Epithelial cell of alveolus of lung (primary cell): ENCODE results near the gene ZNF556. TPM values are rescaled to one million over a fixed set of nuclear protein-coding genes. Genes with fewer than 3 reads are reported as not detected.

Source experiments
- total RNA-seq: library from RNA; depleted of rRNA; stranded (reverse); fragments of >200 nt; gene quantifications from 2 replicates; pipeline ENCODE4 v1.2.1, GENCODE V29; 2015

Gene ZNF556
- total RNA-seq: 0.08 TPM in 1 of 2 replicates, not detected in the other

DNA sequence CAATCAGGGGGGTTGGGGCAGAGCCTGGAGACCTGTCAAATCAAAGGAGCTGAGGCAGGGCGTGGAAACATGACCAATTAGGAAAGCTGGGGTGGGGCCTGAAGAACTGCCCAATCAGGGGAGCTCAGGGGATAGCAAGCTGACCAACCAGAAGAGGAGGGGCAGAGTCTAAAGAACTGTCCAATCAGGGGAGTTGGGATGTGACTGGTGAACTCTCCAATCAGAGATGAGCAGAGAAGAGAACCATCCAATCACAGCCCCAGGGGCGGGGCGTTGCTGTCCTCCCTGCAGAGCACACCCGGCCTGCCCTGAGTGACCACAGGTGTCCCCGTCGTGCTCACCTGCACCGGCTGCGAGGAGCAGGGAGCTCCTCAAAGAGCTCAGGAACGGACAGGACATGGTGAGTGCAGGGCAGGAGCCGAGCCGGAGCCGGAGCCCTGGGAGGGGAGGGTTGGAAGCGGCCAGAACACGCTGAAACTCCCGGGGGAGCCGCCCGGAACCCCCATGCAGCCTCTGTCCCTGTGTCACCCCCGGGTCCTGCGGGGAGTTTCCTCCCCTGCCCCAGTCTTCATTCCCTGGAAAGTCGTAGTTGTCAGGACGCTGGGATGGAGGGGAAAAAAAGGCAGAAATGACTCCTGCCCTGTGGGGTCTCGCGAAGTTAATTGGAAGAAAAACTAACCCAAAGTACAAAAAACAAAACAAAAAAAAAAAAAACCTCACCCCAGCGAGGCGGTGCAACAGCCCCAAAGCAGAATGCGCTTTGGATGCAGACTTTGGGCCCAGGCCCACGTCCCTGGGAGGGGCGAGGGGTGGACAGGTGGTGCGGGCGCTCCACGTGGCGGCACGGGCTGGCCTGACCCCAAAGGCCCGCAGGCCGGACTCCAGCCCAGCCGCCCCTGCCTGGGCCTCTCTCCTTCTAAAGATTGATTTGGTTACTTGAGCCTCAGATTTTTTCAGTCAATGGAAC is at the start of gene ZNF556:
TSS of gene ZNF556 (plus strand) at position 311 of the 967 bp plus-strand sequence. CDS start at position 398, 87 bp downstream.

GRCh38 chr19:2819540-2820111 is 47.5 kb upstream of the ZNF556 start, which contains the start of gene ZNF554:
Gene ZNF554, plus strand, starts transcription at chr19:2819868. Its CDS starts 204 bp downstream, at chr19:2820072.

DNA sequence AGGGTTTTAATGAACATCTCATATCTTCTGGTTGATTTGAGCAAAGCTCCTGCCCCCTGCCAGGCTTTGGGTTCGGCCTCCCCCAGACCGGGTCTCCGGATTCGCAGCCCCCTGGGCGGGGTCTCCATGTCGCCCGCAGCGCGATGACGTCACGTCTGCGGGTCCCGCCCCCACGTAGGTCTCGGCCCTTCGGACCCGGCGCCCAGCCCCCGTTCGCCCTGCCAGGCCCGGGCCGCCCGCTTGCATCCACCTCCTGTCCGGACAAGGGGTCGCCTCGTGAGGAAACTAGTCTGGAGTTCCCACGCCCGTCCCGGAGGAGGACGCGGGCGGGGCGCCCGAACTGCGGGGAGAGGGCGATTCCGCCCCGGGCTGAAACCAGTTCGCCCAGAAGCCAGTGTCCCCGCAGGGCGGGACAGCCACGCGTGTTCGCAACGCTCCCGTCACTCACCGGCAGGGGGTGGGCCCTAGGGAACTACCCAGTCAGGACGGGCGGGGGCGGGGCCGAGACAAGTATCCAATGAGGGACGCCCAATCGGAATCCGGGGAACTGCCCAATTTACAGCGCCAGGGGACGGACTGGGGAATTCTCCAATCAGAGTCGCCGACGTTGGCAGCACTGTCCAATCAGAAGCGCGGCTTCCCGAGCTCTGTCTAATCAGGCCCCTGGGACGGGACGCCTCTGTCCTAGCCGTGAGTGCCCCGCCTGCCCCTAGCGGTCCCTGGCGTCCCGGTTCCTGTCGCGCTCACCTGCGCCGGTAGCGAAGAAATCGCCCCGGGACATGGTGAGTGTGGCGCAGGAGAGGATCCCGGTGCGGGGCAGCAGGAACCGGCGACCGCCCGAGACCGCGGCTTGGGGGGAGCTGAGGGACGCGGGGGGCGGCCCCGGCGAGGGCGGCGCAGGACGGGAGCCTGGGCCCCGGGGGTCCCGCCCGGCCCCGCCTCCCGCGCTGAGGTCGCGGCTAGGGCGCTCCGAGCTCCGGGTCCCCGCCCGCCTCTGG is 26.0 kb upstream of the ZNF556 start, which contains the start of gene ZNF555:
TSS of gene ZNF555 (plus strand) at position 682 of the 998 bp plus-strand sequence. CDS start at position 780, 98 bp downstream.

DNA sequence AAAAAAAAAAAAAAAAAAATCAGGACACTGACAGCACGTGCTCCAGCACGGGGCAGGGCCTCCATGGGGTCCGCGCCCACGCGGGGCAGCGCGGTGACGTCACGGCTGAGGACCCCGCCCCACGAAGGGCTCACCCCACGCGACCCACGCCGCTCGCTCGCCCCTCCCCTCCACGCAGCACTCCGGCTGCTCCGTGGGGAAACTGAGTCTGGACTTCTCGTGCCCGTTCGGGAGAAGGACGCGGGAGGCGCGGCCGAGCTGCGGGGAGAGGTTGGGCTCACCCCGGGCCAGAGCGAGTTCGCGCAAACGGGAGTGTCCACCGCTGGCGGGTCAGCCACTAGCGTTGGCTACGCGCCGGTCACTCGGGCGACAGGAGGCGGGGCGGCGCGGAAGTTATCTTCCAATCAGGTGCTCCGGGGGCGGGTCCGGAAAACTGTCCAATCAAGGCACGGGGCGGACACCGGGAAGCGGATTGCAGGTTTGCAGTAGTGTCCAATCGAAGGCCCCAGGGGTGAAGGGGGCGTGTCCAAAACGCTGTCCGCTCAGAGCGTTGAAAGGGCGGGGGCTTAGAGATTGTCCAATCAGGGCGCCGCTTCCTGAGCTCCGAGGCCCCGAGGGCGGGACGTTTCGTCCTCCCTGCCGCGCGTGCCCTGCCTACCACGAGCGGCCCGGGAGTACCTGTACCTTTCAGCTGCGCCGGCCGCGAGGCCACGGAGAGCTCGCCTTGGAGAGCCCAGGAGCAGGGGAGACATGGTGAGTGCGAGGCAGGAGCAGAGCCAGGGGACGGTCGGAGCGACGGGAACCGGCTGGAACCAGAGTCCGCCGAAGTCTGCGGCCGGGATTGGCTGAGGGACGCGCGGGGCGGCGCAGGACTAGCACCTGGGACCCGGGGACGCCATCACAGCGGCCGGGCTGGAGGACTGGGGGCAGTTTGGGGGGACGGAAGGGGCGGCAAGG is 33.4 kb downstream of the ZNF556 start, which contains the start of gene ZNF57:
TSS of gene ZNF57 (plus strand) at position 633 of the 957 bp plus-strand sequence. CDS start at position 751, 118 bp downstream.

Other genes with a start within 250 kb of the ZNF556 start
- 2.0 TPM in 1 of 2 replicates, not detected in the other for gene GNG7, start 164.6 kb upstream of the ZNF556 start, total RNA-seq
- gene DIRAS1, start 146.0 kb upstream of the ZNF556 start, total RNA-seq: 0.26 and 3.5 TPM in 2 replicates
- 32.1 and 44.2 TPM in 2 replicates for gene SLC39A3, start 127.3 kb upstream of the ZNF556 start, total RNA-seq
- gene SGTA, start 84.1 kb upstream of the ZNF556 start, total RNA-seq: 76.5 and 78.9 TPM in 2 replicates
- gene THOP1, start 81.8 kb upstream of the ZNF556 start, total RNA-seq: 73.5 and 90.1 TPM in 2 replicates
- 0.65 and 3.8 TPM in 2 replicates for gene ZNF554, start 47.5 kb upstream of the ZNF556 start, total RNA-seq
- gene ZNF555, start 25.9 kb upstream of the ZNF556 start, total RNA-seq: 4.9 and 7.5 TPM in 2 replicates
- 1.6 and 6.1 TPM in 2 replicates for gene ZNF57, start 33.6 kb downstream of the ZNF556 start, total RNA-seq
- 2.6 and 4.9 TPM in 2 replicates for gene ZNF77, start 77.6 kb downstream of the ZNF556 start, total RNA-seq
- 1.2 and 8.9 TPM in 2 replicates for gene TLE6, start 110.2 kb downstream of the ZNF556 start, total RNA-seq
- 3.9 and 29.4 TPM in 2 replicates for gene TLE2, start 161.9 kb downstream of the ZNF556 start, total RNA-seq
- 391 and 417 TPM in 2 replicates for gene TLE5, start 195.2 kb downstream of the ZNF556 start, total RNA-seq
- 48.5 and 66.3 TPM in 2 replicates for gene GNA11, start 227.0 kb downstream of the ZNF556 start, total RNA-seq